Endothelial cell of umbilical vein (primary cell): ENCODE results near the gene HSD17B11.

Source experiments
- CTCF ChIP-seq, 2 donors: IDR thresholded peaks; 1 replicate in 1 of 2; 2 replicates in 1 of 2; pipeline ENCODE4 v1.5.1; 2011; ENCODE audit warnings: low read length in 2 of 2, mild to moderate bottlenecking in 2 of 2, moderate library complexity in 2 of 2, control low read depth in 1 of 2, inconsistent platforms in 1 of 2, low read depth in 1 of 2; ENCODE audit not compliant: insufficient read depth in 1 of 2; ENCODE audit errors: extremely low read depth in 1 of 2
- GATA2 ChIP-seq: IDR thresholded peaks from 2 replicates; pipeline ENCODE4 v1.7.0; 2011; ENCODE audit warnings: low read depth, mild to moderate bottlenecking, moderate library complexity, mixed read lengths, low read length; ENCODE audit not compliant: insufficient read length, insufficient read depth
- MYC ChIP-seq: IDR thresholded peaks from one replicate; pipeline ENCODE4 v1.6.1; 2011; ENCODE audit warnings: mild to moderate bottlenecking, low read depth, low read length
- POLR2A ChIP-seq: IDR thresholded peaks from 2 replicates; pipeline ENCODE4 v1.6.1; 2012; ENCODE audit warnings: low read depth, mild to moderate bottlenecking, control low read depth, low read length
- POLR2AphosphoS5 ChIP-seq: IDR thresholded peaks from 2 replicates; pipeline ENCODE4 v1.6.1; 2012; ENCODE audit warnings: low read depth, mild to moderate bottlenecking, control low read depth, low read length, moderate library complexity; ENCODE audit not compliant: insufficient read depth

- TF ChIP-seq MYC, result no peak
- no peak for TF ChIP-seq CTCF (IDR thresholded peaks at IDR 0.05; ENCODE audit: extremely low read depth in 1 of 2, insufficient read depth in 1 of 2, low read depth in 1 of 2, low read length in 2 of 2)
- no peak for TF ChIP-seq POLR2AphosphoS5
- TF ChIP-seq POLR2A, result no peak
- TF ChIP-seq GATA2, result no peak
These were observed 15.5 kb upstream of the HSD17B11 start for GRCh38 chr4:87406462-87406861.
